Hepatocyte (in vitro differentiated cells): ENCODE measurements around the gene FOXN3.

ENCODE experiments used
- EZH2 ChIP-seq: fragments of 200-600 bp; sonication (generic); IDR thresholded peaks from 2 replicates; pipeline ENCODE4 v1.6.1; 2016; ENCODE audit warnings: antibody characterized with exemption, mild to moderate bottlenecking, borderline replicate concordance
- EZH2phosphoT487 ChIP-seq: fragments of 200-600 bp; sonication (generic); IDR thresholded peaks from one replicate; pipeline ENCODE4 v1.6.1; 2018; ENCODE audit warnings: antibody characterized with exemption, mild to moderate bottlenecking, low read depth, moderate library complexity; ENCODE audit not compliant: unreplicated experiment, severe bottlenecking
- TF ChIP-seq, protein P1 (sequence below): fragments of 200-600 bp; sonication (generic); IDR thresholded peaks from 2 replicates; pipeline ENCODE4 v1.5.1; 2016; ENCODE audit warnings: antibody characterized with exemption, mild to moderate bottlenecking; ENCODE audit not compliant: poor library complexity

- TF ChIP-seq EZH2 (no peak), EZH2phosphoT487 (no peak)
- TF ChIP-seq, protein P1, sequence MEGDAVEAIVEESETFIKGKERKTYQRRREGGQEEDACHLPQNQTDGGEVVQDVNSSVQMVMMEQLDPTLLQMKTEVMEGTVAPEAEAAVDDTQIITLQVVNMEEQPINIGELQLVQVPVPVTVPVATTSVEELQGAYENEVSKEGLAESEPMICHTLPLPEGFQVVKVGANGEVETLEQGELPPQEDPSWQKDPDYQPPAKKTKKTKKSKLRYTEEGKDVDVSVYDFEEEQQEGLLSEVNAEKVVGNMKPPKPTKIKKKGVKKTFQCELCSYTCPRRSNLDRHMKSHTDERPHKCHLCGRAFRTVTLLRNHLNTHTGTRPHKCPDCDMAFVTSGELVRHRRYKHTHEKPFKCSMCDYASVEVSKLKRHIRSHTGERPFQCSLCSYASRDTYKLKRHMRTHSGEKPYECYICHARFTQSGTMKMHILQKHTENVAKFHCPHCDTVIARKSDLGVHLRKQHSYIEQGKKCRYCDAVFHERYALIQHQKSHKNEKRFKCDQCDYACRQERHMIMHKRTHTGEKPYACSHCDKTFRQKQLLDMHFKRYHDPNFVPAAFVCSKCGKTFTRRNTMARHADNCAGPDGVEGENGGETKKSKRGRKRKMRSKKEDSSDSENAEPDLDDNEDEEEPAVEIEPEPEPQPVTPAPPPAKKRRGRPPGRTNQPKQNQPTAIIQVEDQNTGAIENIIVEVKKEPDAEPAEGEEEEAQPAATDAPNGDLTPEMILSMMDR: no peak
These were observed 160.8 kb downstream of the FOXN3 start for GRCh38 chr14:89256283-89256682.
